ENCODE results near the gene KCTD3.

The KCTD3 gene

GRCh38 chr1:215567491-215568298 is 591 bp downstream of the KCTD3 start (continued):
- TF ChIP-seq ZNF280D (tag by site-specific recombination; IDR thresholded peaks at IDR 0.05) (no peak), GLI2 (tag by site-specific recombination; IDR thresholded peaks at IDR 0.05; ENCODE audit: borderline replicate concordance, low read depth) (no peak), ZBTB6 (tag by site-specific recombination; IDR thresholded peaks at IDR 0.05) (no peak), ZNF37A (tag by site-specific recombination; IDR thresholded peaks at IDR 0.05) (no peak), ZNF335 (tag by site-specific recombination; conservative IDR thresholded peaks at IDR 0.05) (peak; percentile 84), ZFP3 (tag by site-specific recombination; IDR thresholded peaks at IDR 0.05; ENCODE audit: low read depth) (no peak), ZNF660 (tag by site-specific recombination; IDR thresholded peaks at IDR 0.05) (no peak), OVOL3 (tag by site-specific recombination; IDR thresholded peaks at IDR 0.05) (no peak), ZNF623 (tag by site-specific recombination; IDR thresholded peaks at IDR 0.05) (no peak), ZNF707 (tag by site-specific recombination; IDR thresholded peaks at IDR 0.05) (no peak), ZNF23 (tag by site-specific recombination; IDR thresholded peaks at IDR 0.05; ENCODE audit: borderline replicate concordance) (no peak), ZNF529 (tag by site-specific recombination; IDR thresholded peaks at IDR 0.05; ENCODE audit: insufficient replicate concordance) (no peak), KLF9 (tag by site-specific recombination; IDR thresholded peaks at IDR 0.05; ENCODE audit: low read depth) (no peak), ZXDB (tag by site-specific recombination; IDR thresholded peaks at IDR 0.05) (peak; percentile 69), TRIM28 (IDR thresholded peaks at IDR 0.05; ENCODE audit: borderline replicate concordance, low read length) (no peak), ZNF175 (tag by site-specific recombination; IDR thresholded peaks at IDR 0.05) (no peak), KLF1 (tag by site-specific recombination; IDR thresholded peaks at IDR 0.05) (no peak), ZNF10 (tag by site-specific recombination; IDR thresholded peaks at IDR 0.05) (no peak), ZBTB8A (tag by site-specific recombination; IDR thresholded peaks at IDR 0.05) (no peak), GFI1B (tag by site-specific recombination; IDR thresholded peaks at IDR 0.05) (no peak), ZNF658 (tag by site-specific recombination; IDR thresholded peaks at IDR 0.05) (no peak), ZBTB48 (tag by site-specific recombination; IDR thresholded peaks at IDR 0.05) (peak; percentile 52; the same call in 1 of the 2 replicates), ZNF366 (tag by site-specific recombination; conservative IDR thresholded peaks at IDR 0.05) (peak; percentile 69), ZSCAN4 (tag by site-specific recombination; IDR thresholded peaks at IDR 0.05) (no peak), ZNF843 (tag by site-specific recombination; IDR thresholded peaks at IDR 0.05) (no peak), ZNF398 (tag by site-specific recombination; IDR thresholded peaks at IDR 0.05) (peak; percentile 52; the same call in 1 of the 2 replicates), CTCF (tag by site-specific recombination; IDR thresholded peaks at IDR 0.05) (no peak; the same call in 1 of the 2 replicates), ZSCAN30 (tag by site-specific recombination; IDR thresholded peaks at IDR 0.05) (no peak), ZNF433 (tag by site-specific recombination; IDR thresholded peaks at IDR 0.05; ENCODE audit: low read depth) (no peak), ZNF704 (tag by site-specific recombination; IDR thresholded peaks at IDR 0.05) (no peak), ZNF184 (tag by site-specific recombination; IDR thresholded peaks at IDR 0.05) (no peak)
